GM23338 (cell line): ENCODE data around the gene PHLDB2. TPM values are rescaled to one million over a fixed set of nuclear protein-coding genes. Genes with fewer than 3 reads are reported as not detected.

Experiments
- ETS1 ChIP-seq: IDR thresholded peaks from 2 replicates; pipeline ENCODE4 v1.6.1; 2016; ENCODE audit warnings: antibody characterized with exemption
- EZH2 ChIP-seq: fragments of 200-600 bp; sonication (generic); IDR thresholded peaks from one replicate; pipeline ENCODE4 v1.8.0; 2017; ENCODE audit warnings: antibody characterized with exemption, mild to moderate bottlenecking, low read depth; ENCODE audit not compliant: unreplicated experiment
- NANOG ChIP-seq: IDR thresholded peaks from 2 replicates; pipeline ENCODE4 v1.6.1; 2016; ENCODE audit warnings: antibody characterized with exemption, borderline replicate concordance
- POLR2AphosphoS5 ChIP-seq: IDR thresholded peaks from 2 replicates; pipeline ENCODE4 v1.6.1; 2016; ENCODE audit warnings: antibody characterized with exemption, low read depth
- REST ChIP-seq: IDR thresholded peaks from one replicate; pipeline ENCODE4 v1.6.1; 2018; ENCODE audit warnings: antibody characterized with exemption; ENCODE audit not compliant: unreplicated experiment
- STAT1 ChIP-seq: IDR thresholded peaks from one replicate; pipeline ENCODE4 v1.6.1; 2016; ENCODE audit warnings: antibody characterized with exemption; ENCODE audit not compliant: unreplicated experiment
- ZNF114 ChIP-seq: fragments of 250-450 bp; sonication (Bioruptor Pico); IDR thresholded peaks from 2 replicates; pipeline ENCODE4 v1.5.0; 2020; ENCODE audit warnings: mild to moderate bottlenecking, moderate library complexity
- polyA plus RNA-seq: library from polyadenylated mRNA; unstranded; fragments of >200 nt; fragmentation: Nextera tagmentation; extraction: Ambion mirVana; gene quantifications from 2 replicates; pipeline ENCODE4 v1.2.1, GENCODE V29; 2016
- total RNA-seq: library from RNA; depleted of rRNA; stranded (reverse); fragments of >200 nt; shearing (Covaris generic); gene quantifications from 2 replicates; pipeline ENCODE4 v1.2.3, GENCODE V29; 2014
- TF ChIP-seq, protein P1 (sequence below): fragments of 250-450 bp; sonication (Bioruptor Pico); IDR thresholded peaks from 2 replicates; pipeline ENCODE4 v1.5.0; 2020; ENCODE audit warnings: mild to moderate bottlenecking, moderate library complexity

PHLDB2 gene
- total and polyA plus RNA-seq, 2 experiments from 2014 or later: 19.5 to 33.7 TPM

- TF ChIP-seq, protein P1, sequence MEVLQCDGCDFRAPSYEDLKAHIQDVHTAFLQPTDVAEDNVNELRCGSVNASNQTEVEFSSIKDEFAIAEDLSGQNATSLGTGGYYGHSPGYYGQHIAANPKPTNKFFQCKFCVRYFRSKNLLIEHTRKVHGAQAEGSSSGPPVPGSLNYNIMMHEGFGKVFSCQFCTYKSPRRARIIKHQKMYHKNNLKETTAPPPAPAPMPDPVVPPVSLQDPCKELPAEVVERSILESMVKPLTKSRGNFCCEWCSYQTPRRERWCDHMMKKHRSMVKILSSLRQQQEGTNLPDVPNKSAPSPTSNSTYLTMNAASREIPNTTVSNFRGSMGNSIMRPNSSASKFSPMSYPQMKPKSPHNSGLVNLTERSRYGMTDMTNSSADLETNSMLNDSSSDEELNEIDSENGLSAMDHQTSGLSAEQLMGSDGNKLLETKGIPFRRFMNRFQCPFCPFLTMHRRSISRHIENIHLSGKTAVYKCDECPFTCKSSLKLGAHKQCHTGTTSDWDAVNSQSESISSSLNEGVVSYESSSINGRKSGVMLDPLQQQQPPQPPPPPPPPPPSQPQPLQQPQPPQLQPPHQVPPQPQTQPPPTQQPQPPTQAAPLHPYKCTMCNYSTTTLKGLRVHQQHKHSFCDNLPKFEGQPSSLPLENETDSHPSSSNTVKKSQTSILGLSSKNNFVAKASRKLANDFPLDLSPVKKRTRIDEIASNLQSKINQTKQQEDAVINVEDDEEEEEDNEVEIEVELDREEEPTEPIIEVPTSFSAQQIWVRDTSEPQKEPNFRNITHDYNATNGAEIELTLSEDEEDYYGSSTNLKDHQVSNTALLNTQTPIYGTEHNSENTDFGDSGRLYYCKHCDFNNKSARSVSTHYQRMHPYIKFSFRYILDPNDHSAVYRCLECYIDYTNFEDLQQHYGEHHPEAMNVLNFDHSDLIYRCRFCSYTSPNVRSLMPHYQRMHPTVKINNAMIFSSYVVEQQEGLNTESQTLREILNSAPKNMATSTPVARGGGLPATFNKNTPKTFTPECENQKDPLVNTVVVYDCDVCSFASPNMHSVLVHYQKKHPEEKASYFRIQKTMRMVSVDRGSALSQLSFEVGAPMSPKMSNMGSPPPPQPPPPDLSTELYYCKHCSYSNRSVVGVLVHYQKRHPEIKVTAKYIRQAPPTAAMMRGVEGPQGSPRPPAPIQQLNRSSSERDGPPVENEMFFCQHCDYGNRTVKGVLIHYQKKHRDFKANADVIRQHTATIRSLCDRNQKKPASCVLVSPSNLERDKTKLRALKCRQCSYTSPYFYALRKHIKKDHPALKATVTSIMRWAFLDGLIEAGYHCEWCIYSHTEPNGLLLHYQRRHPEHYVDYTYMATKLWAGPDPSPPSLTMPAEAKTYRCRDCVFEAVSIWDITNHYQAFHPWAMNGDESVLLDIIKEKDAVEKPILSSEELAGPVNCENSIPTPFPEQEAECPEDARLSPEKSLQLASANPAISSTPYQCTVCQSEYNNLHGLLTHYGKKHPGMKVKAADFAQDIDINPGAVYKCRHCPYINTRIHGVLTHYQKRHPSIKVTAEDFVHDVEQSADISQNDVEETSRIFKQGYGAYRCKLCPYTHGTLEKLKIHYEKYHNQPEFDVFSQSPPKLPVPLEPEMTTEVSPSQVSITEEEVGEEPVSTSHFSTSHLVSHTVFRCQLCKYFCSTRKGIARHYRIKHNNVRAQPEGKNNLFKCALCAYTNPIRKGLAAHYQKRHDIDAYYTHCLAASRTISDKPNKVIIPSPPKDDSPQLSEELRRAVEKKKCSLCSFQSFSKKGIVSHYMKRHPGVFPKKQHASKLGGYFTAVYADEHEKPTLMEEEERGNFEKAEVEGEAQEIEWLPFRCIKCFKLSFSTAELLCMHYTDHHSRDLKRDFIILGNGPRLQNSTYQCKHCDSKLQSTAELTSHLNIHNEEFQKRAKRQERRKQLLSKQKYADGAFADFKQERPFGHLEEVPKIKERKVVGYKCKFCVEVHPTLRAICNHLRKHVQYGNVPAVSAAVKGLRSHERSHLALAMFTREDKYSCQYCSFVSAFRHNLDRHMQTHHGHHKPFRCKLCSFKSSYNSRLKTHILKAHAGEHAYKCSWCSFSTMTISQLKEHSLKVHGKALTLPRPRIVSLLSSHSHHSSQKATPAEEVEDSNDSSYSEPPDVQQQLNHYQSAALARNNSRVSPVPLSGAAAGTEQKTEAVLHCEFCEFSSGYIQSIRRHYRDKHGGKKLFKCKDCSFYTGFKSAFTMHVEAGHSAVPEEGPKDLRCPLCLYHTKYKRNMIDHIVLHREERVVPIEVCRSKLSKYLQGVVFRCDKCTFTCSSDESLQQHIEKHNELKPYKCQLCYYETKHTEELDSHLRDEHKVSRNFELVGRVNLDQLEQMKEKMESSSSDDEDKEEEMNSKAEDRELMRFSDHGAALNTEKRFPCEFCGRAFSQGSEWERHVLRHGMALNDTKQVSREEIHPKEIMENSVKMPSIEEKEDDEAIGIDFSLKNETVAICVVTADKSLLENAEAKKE (CRISPR knock-in tag): no peak
- TF ChIP-seq REST (no peak), POLR2AphosphoS5 (no peak), ETS1 (no peak), NANOG (no peak), STAT1 (no peak), EZH2 (no peak), ZNF114 (CRISPR knock-in tag) (no peak)
These were observed 146.1 kb downstream of the PHLDB2 start (continued) for GRCh38 chr3:112005091-112005672.
